Lung (tissue), 12 donors: ENCODE results near the gene PFDN5. TPM values are rescaled to one million over a fixed set of nuclear protein-coding genes. Genes with fewer than 3 reads are reported as not detected.
A peak's percentile ranks its signal among the peaks of the same experiment; 100 is the strongest.
"Not testable (repeated sequence)": the region's sequence is repeated elsewhere in the genome, so short reads cannot be mapped to it uniquely, and the experiment has no call there.

Experiments
- ATAC-seq: fragments of 200-7000 bp; cut with Tn5 transposase; one replicate; pipeline ENCODE4 v1.9.1; 2020; ENCODE audit warnings: moderate number of reproducible peaks; ENCODE audit not compliant: insufficient read depth, low FRiP score
- DNase-seq, 3 donors: peaks; one replicate each; pipeline ENCODE4 v3.0.0-alpha.2; 2013 to 2017
- H3K27ac ChIP-seq, 2 donors: one replicate each; pipeline ENCODE4 v1.5.1; 2013; ENCODE audit warnings: mild to moderate bottlenecking in 2 of 2, moderate library complexity in 2 of 2, control low read depth in 1 of 2, inconsistent platforms in 1 of 2, low read depth in 1 of 2, low read length in 1 of 2
- H3K27me3 ChIP-seq, 3 donors: one replicate each; pipeline ENCODE4 v1.5.1; 2013; ENCODE audit warnings: low read length in 2 of 3; ENCODE audit not compliant: control insufficient read depth in 3 of 3, insufficient read depth in 3 of 3
- H3K36me3 ChIP-seq, 4 donors: one replicate each; pipeline ENCODE4 v1.5.1; 2013; ENCODE audit warnings: low read length in 4 of 4, mild to moderate bottlenecking in 1 of 4, moderate library complexity in 1 of 4; ENCODE audit not compliant: control insufficient read depth in 4 of 4, insufficient read depth in 4 of 4
- H3K4me1 ChIP-seq, 5 donors: one replicate each; pipeline ENCODE4 v1.5.1; 2013; ENCODE audit warnings: low read length in 5 of 5, mild to moderate bottlenecking in 2 of 5, moderate library complexity in 1 of 5; ENCODE audit not compliant: control insufficient read depth in 5 of 5, insufficient read depth in 5 of 5
- H3K4me3 ChIP-seq: one replicate; pipeline ENCODE4 v1.5.1; 2013; ENCODE audit warnings: mild to moderate bottlenecking, control low read depth, moderate library complexity
- H3K9ac ChIP-seq, 2 donors: one replicate each; pipeline ENCODE4 v1.5.1; 2013; ENCODE audit warnings: low read length in 2 of 2, control low read depth in 1 of 2; ENCODE audit not compliant: insufficient read depth in 1 of 2
- H3K9me3 ChIP-seq, 4 donors: one replicate each; pipeline ENCODE4 v1.5.1; 2013; ENCODE audit warnings: low read length in 3 of 4, mild to moderate bottlenecking in 1 of 4, moderate library complexity in 1 of 4; ENCODE audit not compliant: control insufficient read depth in 4 of 4, insufficient read depth in 3 of 4
- CTCF ChIP-seq: IDR thresholded peaks from 2 replicates; pipeline ENCODE4 v1.5.1; 2012; ENCODE audit warnings: mild to moderate bottlenecking; ENCODE audit errors: control extremely low read depth, extremely low read depth
- WGBS, 2 donors: extraction: QIAGEN DNeasy Blood & Tissue Kit; methylation state at CpG; one replicate each; pipeline ENCODE4 v1.1.7; 2013; 5-methylcytosine and 5-hydroxymethylcytosine counted together
- polyA plus RNA-seq, 2 donors: library from polyadenylated mRNA; stranded (reverse); fragments of 200-250 nt; gene quantifications; one replicate each; pipeline ENCODE4 v1.2.1, GENCODE V29; 2013
- total RNA-seq, 2 donors: library from RNA; depleted of rRNA in 1 of 2; stranded (reverse); fragments of >200 nt in 1 of 2; gene quantifications; one replicate each; pipeline ENCODE4 v1.2.1, GENCODE V29; 2014 to 2021
- donor health status: control.
- donor health status: control.
- donor health status: Bipolar disorder and iron deficiency.
- donor health status: healthy.
- donor health status: DM: yes; HTN: yes; CAD: no.

The PFDN5 gene
- total and polyA plus RNA-seq, 4 donors, result 351 to 1,722 (median 505) TPM

- H3K4me3 ChIP-seq, result no peak overlapping the region
- WGBS, 2 donors, result 86 to 87% methylated on average over 3 of the region's 3 CpGs
- no peaks in the 10 kb centered on the region for H3K9me3 ChIP-seq
- H3K9ac ChIP-seq, result no peak overlapping the region
- no peak for ATAC-seq
- peak; percentile 4 for TF ChIP-seq CTCF
- DNase-seq, result no peak
- no peaks in the 10 kb centered on the region for H3K27me3 ChIP-seq
- no peaks in the 10 kb centered on the region for H3K36me3 ChIP-seq
- H3K27ac ChIP-seq, result no peak overlapping the region
- peaks cover 0 to 28% (median 7%) of the 10 kb centered on the region in 5 donors for H3K4me1 ChIP-seq
Observed at GRCh38 chr12:53327435-53328042, 32.2 kb downstream of the PFDN5 start.

GRCh38 chr12:53328043-53328435 is 32.7 kb downstream of the PFDN5 start:
- Histone ChIP-seq H3K27me3 (no peaks in the 10 kb centered on the region), H3K4me3 (no peak overlapping the region), H3K9ac (no peak overlapping the region), H3K27ac (no peak overlapping the region), H3K36me3 (no peaks in the 10 kb centered on the region), H3K4me1 (peaks cover 0 to 33% (median 7%) of the 10 kb centered on the region in 5 donors), H3K9me3 (no peaks in the 10 kb centered on the region)
- TF ChIP-seq CTCF, result no peak
- no peak for DNase-seq
- WGBS, 2 donors, result 54 to 70% methylated on average over 11 to 16 of the region's 16 CpGs
- ATAC-seq, result no peak

- H3K27ac ChIP-seq, result no peak overlapping the region
- peaks cover 0 to 3% (median 0%) of the 10 kb centered on the region in 3 donors for H3K27me3 ChIP-seq
- peak in 1 of 3 donors; percentile 43 for DNase-seq
- no peaks in the 10 kb centered on the region for H3K9me3 ChIP-seq
- no peak overlapping the region for H3K9ac ChIP-seq
- H3K36me3 ChIP-seq, result no peaks in the 10 kb centered on the region
- 68 to 81% methylated on average over 5 of the region's 5 CpGs for WGBS, 2 donors
- no peak for ATAC-seq
- H3K4me3 ChIP-seq, result no peak overlapping the region
- no peak for TF ChIP-seq CTCF
- H3K4me1 ChIP-seq, result peaks cover 0 to 25% (median 0%) of the 10 kb centered on the region in 5 donors
Observed at GRCh38 chr12:53330671-53331070, 35.3 kb downstream of the PFDN5 start.

GRCh38 chr12:53332339-53332738 is 37.0 kb downstream of the PFDN5 start:
- not testable (repeated sequence) for ATAC-seq, H3K27ac ChIP-seq, DNase-seq, H3K36me3 ChIP-seq, H3K9ac ChIP-seq, H3K4me3 ChIP-seq, H3K9me3 ChIP-seq, H3K27me3 ChIP-seq
- H3K4me1 ChIP-seq, result peaks cover 0 to 16% (median 0%) of the 10 kb centered on the region in 5 donors
